Thoracic aorta (tissue), 2 donors: ENCODE data around the gene LMO7. TPM values are rescaled to one million over a fixed set of nuclear protein-coding genes. Genes with fewer than 3 reads are reported as not detected.

Experiments
- ATAC-seq: fragments of 150-250 bp; one replicate; pipeline ENCODE4 v1.8.0; 2017; ENCODE audit warnings: low read depth; ENCODE audit not compliant: insufficient number of reproducible peaks, low FRiP score
- DNase-seq: peaks from one replicate; pipeline ENCODE4 v3.0.0-alpha.2; 2020; ENCODE audit warnings: low spot score
- H3K27ac ChIP-seq, 2 donors: fragments of 200-600 bp; sonication (generic); 1 replicate in 1 of 2; 2 replicates in 1 of 2; pipeline ENCODE4 v1.5.1; 2016; ENCODE audit warnings: mild to moderate bottlenecking in 2 of 2, moderate library complexity in 2 of 2
- H3K27me3 ChIP-seq: fragments of 200-600 bp; sonication (generic); replicated peaks from 2 replicates; pipeline ENCODE4 v1.6.0; 2016; ENCODE audit warnings: mild to moderate bottlenecking; ENCODE audit not compliant: insufficient read depth
- H3K36me3 ChIP-seq: fragments of 200-600 bp; sonication (generic); one replicate; pipeline ENCODE4 v1.5.1; 2016
- H3K4me1 ChIP-seq, 2 donors: fragments of 200-600 bp; sonication (generic); 1 replicate in 1 of 2; 2 replicates in 1 of 2; pipeline versions ENCODE4 v1.5.1 to v1.6.0; 2016; ENCODE audit warnings: low read depth in 2 of 2, mild to moderate bottlenecking in 1 of 2; ENCODE audit not compliant: control insufficient read depth in 1 of 2
- H3K4me3 ChIP-seq: fragments of 200-600 bp; sonication (generic); 2 replicates; pipeline ENCODE4 v1.5.1; 2016; ENCODE audit warnings: mild to moderate bottlenecking
- H3K9me3 ChIP-seq: fragments of 200-600 bp; sonication (generic); 2 replicates; pipeline ENCODE4 v1.5.1; 2016
- total RNA-seq, 2 donors: library from RNA; depleted of rRNA; stranded (reverse); fragments of >200 nt; gene quantifications; one replicate each; pipeline versions ENCODE4 v1.1.0 to v1.2.3, GENCODE V29; 2016
- TF ChIP-seq, protein P1 (sequence below): fragments of 200-600 bp; sonication (generic); IDR thresholded peaks from one replicate; pipeline ENCODE4 v1.5.1; 2019; ENCODE audit warnings: antibody characterized with exemption

LMO7 gene
- total RNA-seq, 2 donors from 2014 or later: 76.3 to 89.9 TPM

DNA sequence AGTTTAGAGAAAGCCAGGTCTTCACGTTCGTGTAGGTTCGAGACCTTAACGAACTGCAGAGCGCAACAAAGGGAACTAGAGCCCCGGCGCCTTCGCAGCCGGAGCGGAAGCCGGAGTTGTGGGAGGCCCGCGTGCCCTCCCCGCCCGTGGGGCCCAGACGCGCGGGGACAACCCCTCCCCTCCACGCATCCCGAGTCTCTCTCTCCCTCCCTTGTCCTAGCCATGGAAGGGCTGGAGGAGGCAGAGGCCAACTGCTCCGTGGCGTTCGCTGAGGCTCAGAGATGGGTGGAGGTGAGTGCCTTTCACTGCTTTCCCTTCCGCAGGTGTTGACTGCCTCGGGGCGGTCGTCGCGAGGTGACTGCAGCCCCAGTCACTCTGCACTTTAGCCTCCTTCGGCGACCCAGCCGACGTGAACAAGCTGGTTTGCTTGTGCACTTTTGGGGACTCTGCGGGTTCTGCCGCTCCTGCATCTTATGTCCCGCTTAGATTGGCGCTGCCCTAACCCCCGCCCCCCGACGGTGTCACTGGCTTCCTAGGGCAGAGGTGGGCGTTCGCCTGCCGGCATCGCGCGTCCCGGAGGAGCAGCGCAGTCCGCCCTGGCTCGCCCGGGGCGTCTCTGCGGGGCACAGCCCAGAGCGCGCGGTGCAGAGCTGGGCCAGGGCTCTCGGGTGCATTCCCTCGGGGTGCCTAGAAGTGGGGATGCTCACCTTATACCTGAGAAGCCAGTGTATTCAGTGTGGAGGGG lies 478 bp downstream of the LMO7 start:
- no peak for DNase-seq
- peak overlapping the region; percentile 15 to 67 for H3K27ac ChIP-seq
- peak; percentile 6 for ATAC-seq

GRCh38 chr13:75637181-75637750 lies 1.1 kb downstream of the LMO7 start:
- TF ChIP-seq, protein P1, sequence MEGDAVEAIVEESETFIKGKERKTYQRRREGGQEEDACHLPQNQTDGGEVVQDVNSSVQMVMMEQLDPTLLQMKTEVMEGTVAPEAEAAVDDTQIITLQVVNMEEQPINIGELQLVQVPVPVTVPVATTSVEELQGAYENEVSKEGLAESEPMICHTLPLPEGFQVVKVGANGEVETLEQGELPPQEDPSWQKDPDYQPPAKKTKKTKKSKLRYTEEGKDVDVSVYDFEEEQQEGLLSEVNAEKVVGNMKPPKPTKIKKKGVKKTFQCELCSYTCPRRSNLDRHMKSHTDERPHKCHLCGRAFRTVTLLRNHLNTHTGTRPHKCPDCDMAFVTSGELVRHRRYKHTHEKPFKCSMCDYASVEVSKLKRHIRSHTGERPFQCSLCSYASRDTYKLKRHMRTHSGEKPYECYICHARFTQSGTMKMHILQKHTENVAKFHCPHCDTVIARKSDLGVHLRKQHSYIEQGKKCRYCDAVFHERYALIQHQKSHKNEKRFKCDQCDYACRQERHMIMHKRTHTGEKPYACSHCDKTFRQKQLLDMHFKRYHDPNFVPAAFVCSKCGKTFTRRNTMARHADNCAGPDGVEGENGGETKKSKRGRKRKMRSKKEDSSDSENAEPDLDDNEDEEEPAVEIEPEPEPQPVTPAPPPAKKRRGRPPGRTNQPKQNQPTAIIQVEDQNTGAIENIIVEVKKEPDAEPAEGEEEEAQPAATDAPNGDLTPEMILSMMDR: no peak
- no peaks in the 10 kb centered on the region for H3K36me3 ChIP-seq
- peaks cover 3 to 8% of the 10 kb centered on the region in 2 donors for H3K4me1 ChIP-seq
- DNase-seq (no peak), ATAC-seq (no peak)
- no peaks in the 10 kb centered on the region for H3K9me3 ChIP-seq
- peak overlapping the region; percentile 72 for H3K4me3 ChIP-seq
- no peak overlapping the region for H3K27ac ChIP-seq
- no peaks in the 10 kb centered on the region for H3K27me3 ChIP-seq

More for the DNA sequence above, 478 bp downstream of the LMO7 start:
- Histone ChIP-seq H3K4me1 (peaks cover 3 to 8% of the 10 kb centered on the region in 2 donors), H3K36me3 (no peaks in the 10 kb centered on the region), H3K9me3 (no peaks in the 10 kb centered on the region), H3K4me3 (peak overlapping the region; percentile 72), H3K27me3 (no peaks in the 10 kb centered on the region)
- TF ChIP-seq, protein P1: no peak

- DNase-seq (no peak), ATAC-seq (no peak)
- Histone ChIP-seq H3K4me3 (no peak overlapping the region), H3K36me3 (no peaks in the 10 kb centered on the region), H3K9me3 (no peaks in the 10 kb centered on the region), H3K4me1 (peaks cover 3 to 8% of the 10 kb centered on the region in 2 donors), H3K27ac (no peak overlapping the region), H3K27me3 (no peaks in the 10 kb centered on the region)
- TF ChIP-seq, protein P1: no peak
Measured at GRCh38 chr13:75639454-75639853, 3.3 kb downstream of the LMO7 start.

- TF ChIP-seq, protein P1: no peak
- Histone ChIP-seq H3K36me3 (no peaks in the 10 kb centered on the region), H3K4me1 (peaks cover 3 to 8% of the 10 kb centered on the region in 2 donors), H3K9me3 (no peaks in the 10 kb centered on the region), H3K27me3 (no peaks in the 10 kb centered on the region), H3K4me3 (no peak overlapping the region), H3K27ac (no peak overlapping the region)
- DNase-seq (no peak), ATAC-seq (no peak)
Measured at GRCh38 chr13:75641026-75641425, 4.9 kb downstream of the LMO7 start.

GRCh38 chr13:75643182-75643581 lies 7.1 kb downstream of the LMO7 start:
- no peak for DNase-seq
- H3K4me3 ChIP-seq: no peak overlapping the region
- no peak overlapping the region for H3K27ac ChIP-seq
- ATAC-seq: no peak
- H3K36me3 ChIP-seq: no peaks in the 10 kb centered on the region
- TF ChIP-seq, protein P1: no peak
- H3K9me3 ChIP-seq: no peaks in the 10 kb centered on the region
- H3K27me3 ChIP-seq: no peaks in the 10 kb centered on the region
- H3K4me1 ChIP-seq: peaks cover 0 to 3% of the 10 kb centered on the region in 2 donors
